A549 (cell line): Measurements from ENCODE around the gene RSPH9.
"Not testable (repeated sequence)": the region's sequence is repeated elsewhere in the genome, so short reads cannot be mapped to it uniquely, and the experiment has no call there.

ENCODE experiments used
- ZNF302 ChIP-seq: fragments of 250-450 bp; sonication (Bioruptor Pico); IDR thresholded peaks from 2 replicates; pipeline ENCODE4 v1.9.0; 2021; ENCODE audit warnings: inconsistent platforms, mild to moderate bottlenecking, moderate library complexity
- TF ChIP-seq, protein P1 (sequence below): fragments of 200-600 bp; sonication (generic); IDR thresholded peaks from 2 replicates; pipeline ENCODE4 v1.6.1; 2016; ENCODE audit warnings: antibody characterized with exemption, mild to moderate bottlenecking, moderate library complexity

DNA sequence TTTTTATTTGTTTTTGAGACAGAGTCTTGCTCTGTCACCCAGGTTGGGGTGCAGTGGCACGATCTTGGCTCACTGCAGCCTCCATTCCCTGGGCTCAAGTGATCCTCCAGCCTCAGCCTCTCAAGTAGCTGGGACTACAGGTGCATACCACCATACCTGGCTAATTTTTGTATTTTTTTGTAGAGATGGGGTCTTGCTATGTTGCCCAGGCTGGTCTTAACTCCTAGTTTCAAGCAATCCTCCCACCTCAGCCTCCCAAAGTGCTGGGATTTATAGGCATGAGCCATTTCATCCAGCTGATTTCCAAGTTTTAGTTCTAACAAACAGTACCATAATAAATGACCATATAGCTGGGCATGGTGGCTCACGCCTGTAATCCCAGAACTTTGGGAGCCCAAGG, 8.0 kb downstream of the RSPH9 start:
- TF ChIP-seq, protein P1, sequence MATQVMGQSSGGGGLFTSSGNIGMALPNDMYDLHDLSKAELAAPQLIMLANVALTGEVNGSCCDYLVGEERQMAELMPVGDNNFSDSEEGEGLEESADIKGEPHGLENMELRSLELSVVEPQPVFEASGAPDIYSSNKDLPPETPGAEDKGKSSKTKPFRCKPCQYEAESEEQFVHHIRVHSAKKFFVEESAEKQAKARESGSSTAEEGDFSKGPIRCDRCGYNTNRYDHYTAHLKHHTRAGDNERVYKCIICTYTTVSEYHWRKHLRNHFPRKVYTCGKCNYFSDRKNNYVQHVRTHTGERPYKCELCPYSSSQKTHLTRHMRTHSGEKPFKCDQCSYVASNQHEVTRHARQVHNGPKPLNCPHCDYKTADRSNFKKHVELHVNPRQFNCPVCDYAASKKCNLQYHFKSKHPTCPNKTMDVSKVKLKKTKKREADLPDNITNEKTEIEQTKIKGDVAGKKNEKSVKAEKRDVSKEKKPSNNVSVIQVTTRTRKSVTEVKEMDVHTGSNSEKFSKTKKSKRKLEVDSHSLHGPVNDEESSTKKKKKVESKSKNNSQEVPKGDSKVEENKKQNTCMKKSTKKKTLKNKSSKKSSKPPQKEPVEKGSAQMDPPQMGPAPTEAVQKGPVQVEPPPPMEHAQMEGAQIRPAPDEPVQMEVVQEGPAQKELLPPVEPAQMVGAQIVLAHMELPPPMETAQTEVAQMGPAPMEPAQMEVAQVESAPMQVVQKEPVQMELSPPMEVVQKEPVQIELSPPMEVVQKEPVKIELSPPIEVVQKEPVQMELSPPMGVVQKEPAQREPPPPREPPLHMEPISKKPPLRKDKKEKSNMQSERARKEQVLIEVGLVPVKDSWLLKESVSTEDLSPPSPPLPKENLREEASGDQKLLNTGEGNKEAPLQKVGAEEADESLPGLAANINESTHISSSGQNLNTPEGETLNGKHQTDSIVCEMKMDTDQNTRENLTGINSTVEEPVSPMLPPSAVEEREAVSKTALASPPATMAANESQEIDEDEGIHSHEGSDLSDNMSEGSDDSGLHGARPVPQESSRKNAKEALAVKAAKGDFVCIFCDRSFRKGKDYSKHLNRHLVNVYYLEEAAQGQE = not testable (repeated sequence)
- TF ChIP-seq ZNF302 = not testable (repeated sequence)
